WERI-Rb-1 (cell line): ENCODE data around the gene PSMB7.
A peak's percentile ranks its signal among the peaks of the same experiment; 100 is the strongest.

Experiments
- DNase-seq: peaks from one replicate; pipeline ENCODE4 v3.0.0-alpha.2; 2020
- H3K27ac ChIP-seq: fragments of 250-450 bp; sonication (Bioruptor Pico); 2 replicates; pipeline ENCODE4 v1.5.1; 2020; ENCODE audit warnings: mild to moderate bottlenecking, moderate library complexity
- H3K27me3 ChIP-seq: fragments of 250-450 bp; sonication (Bioruptor Pico); 2 replicates; pipeline ENCODE4 v1.5.1; 2021; ENCODE audit warnings: mild to moderate bottlenecking, low read depth, moderate library complexity; ENCODE audit not compliant: insufficient read depth, severe bottlenecking
- H3K36me3 ChIP-seq: fragments of 250-450 bp; sonication (Bioruptor Pico); 2 replicates; pipeline ENCODE4 v1.5.1; 2020; ENCODE audit warnings: mild to moderate bottlenecking, moderate library complexity
- H3K4me3 ChIP-seq: 2 replicates; pipeline ENCODE4 v1.5.1; 2011; ENCODE audit warnings: low read depth, mild to moderate bottlenecking, control low read depth, low read length
- H3K9me3 ChIP-seq: fragments of 250-450 bp; sonication (Bioruptor Pico); 2 replicates; pipeline ENCODE4 v1.5.1; 2021; ENCODE audit warnings: mild to moderate bottlenecking, moderate library complexity; ENCODE audit not compliant: severe bottlenecking
- TF ChIP-seq, protein P1 (sequence below): IDR thresholded peaks from 2 replicates; pipeline ENCODE4 v1.5.1; 2011; ENCODE audit warnings: low read depth, mild to moderate bottlenecking, control low read depth, inconsistent platforms, low read length

PSMB7 gene

DNA sequence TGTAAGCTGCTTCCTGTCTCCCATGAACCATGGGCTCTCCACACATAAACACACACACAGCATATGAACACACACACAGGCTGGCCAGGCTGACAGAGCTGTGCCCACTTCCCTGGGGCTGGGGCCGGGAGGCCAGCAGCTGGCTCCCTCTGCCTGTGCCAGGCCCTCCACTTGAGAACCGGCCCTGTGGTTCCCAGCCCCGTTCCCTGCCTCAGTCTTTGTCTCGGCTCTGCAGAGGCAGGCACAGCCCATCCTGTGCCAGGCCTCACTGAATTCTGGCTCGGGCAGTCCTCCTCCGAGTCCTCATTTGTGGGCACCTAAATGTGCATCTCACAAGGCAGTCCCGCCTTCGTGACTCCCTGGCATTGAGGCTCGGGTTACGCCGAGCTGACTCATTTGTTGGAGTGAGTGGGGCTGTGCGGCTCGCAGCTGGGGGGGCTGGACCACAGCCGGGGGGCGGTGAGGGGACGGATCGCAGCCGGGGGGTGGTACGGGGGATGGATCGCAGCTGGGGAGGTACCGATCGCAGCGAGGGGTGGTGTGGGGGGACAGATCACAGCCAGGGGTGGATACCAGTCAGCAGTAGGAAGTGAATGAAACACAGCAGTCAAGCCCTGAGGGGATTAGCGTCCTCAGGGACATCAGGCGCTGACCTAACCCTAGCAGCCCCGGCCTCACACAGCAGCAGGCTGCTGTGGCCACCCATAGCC lies 72.3 kb downstream of the PSMB7 start:
- Histone ChIP-seq H3K36me3 (peaks cover 8% of the 10 kb centered on the region), H3K27ac (peak overlapping the region; percentile 17; the same call in 1 of the 2 replicates), H3K9me3 (no peaks in the 10 kb centered on the region), H3K4me3 (no peak overlapping the region), H3K27me3 (no peaks in the 10 kb centered on the region)
- TF ChIP-seq, protein P1, sequence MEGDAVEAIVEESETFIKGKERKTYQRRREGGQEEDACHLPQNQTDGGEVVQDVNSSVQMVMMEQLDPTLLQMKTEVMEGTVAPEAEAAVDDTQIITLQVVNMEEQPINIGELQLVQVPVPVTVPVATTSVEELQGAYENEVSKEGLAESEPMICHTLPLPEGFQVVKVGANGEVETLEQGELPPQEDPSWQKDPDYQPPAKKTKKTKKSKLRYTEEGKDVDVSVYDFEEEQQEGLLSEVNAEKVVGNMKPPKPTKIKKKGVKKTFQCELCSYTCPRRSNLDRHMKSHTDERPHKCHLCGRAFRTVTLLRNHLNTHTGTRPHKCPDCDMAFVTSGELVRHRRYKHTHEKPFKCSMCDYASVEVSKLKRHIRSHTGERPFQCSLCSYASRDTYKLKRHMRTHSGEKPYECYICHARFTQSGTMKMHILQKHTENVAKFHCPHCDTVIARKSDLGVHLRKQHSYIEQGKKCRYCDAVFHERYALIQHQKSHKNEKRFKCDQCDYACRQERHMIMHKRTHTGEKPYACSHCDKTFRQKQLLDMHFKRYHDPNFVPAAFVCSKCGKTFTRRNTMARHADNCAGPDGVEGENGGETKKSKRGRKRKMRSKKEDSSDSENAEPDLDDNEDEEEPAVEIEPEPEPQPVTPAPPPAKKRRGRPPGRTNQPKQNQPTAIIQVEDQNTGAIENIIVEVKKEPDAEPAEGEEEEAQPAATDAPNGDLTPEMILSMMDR = no peak
- DNase-seq = peak; percentile 56

DNA sequence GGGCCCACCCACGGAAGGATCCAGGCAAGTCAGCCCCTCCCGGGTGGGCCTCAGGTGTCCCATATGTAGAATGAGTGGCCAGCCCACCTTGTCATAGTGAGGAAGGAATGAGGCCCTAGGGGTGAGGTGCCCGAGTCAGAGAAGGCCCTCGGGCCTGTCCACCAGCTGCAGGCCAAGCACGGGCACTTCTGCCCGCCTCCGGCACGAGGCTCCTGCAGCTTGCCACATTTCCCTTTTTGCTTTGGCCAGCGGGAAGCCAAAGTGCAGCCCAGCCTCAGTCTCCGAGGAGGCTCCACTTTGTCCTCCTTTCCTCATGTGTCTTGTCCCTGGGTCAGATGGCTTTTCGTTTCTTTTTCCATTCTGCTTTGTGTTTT lies 72.9 kb downstream of the PSMB7 start:
- TF ChIP-seq, protein P1 = no peak
- peaks cover 4% of the 10 kb centered on the region for H3K36me3 ChIP-seq
- H3K4me3 ChIP-seq = no peak overlapping the region
- H3K27me3 ChIP-seq = no peaks in the 10 kb centered on the region
- no peak for DNase-seq
- no peak overlapping the region for H3K27ac ChIP-seq
- peaks cover 3% of the 10 kb centered on the region for H3K9me3 ChIP-seq

DNA sequence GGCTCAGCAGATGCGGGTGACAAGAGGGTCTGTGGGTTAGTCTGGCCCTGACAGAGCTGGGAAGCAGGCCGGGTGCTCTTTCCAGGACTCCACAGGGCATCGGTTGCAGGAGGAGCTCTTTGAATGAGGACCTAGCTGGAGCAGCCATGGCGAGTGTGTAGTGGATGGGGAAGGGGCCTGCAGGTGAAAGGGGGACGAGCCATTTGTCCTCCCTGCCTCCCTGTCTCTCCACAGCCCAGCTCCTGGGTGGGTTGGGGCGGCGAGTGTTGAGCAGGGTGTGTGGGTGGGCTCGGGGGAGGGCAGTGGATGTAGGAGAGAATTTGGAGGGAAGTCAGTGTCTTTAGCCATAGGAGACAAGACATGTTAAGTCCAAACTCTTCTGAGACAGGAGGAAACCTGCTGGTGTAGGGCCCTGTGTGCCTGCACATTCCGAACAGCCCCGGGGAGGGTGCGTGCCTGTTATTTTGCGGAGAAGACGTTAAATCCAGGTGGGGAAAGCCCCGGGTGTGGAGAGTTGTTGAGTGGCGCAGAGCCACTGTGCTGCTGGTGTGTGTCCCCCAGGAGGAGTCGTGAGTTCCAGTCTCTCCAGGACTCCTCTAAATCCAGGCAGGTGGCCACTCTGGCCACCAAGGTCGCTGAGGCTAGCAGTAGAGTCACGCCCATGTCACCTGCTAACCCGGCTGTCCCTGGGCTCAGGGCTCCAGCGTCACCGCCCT lies 73.6 kb downstream of the PSMB7 start:
- H3K27ac ChIP-seq = no peak overlapping the region
- DNase-seq = no peak
- H3K9me3 ChIP-seq = peaks cover 3% of the 10 kb centered on the region
- H3K27me3 ChIP-seq = no peaks in the 10 kb centered on the region
- TF ChIP-seq, protein P1 = no peak
- peaks cover 3% of the 10 kb centered on the region for H3K36me3 ChIP-seq
- H3K4me3 ChIP-seq = no peak overlapping the region

DNA sequence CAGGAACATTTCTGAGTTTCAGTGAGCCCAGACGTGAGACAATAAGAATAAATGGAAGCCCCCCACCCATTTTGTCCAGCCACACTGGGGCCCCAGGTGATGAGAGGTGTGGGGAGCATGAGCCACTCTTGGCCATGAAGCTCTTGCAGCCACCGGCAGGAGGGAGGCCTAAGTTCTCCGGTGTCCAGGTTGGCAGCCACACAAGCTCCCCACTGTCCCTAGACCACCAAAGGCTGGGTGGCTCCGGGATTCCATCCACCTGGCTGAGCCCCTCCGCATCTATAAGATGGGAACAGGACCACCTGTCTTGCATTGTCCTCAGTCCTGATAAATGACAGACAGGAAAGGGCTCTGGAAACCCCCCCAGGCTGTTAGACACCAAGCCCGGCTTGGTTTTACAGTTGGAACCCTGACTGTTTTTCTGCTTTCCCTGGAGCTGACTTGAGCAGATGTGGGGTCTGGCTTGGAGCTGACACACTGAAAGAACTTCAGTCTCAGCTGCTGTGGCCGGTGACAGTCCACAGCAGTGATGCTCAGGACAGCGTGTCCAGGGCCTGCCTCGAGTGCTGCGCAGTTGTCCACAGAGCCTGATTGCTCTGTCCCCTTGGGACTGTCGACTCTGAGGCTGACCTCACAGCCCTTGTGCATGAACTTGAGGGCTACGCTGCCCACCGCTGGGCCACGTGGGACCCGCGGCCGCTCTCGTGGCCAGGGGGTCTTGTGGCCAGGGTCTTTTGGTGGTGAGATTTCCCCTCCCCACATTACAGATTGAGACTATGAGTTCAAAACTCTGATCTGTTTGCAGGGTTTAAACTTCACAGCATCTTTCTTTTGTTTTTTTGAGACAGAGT lies 74.8 kb downstream of the PSMB7 start:
- Histone ChIP-seq H3K9me3 (peaks cover 3% of the 10 kb centered on the region), H3K27me3 (no peaks in the 10 kb centered on the region), H3K27ac (no peak overlapping the region), H3K36me3 (no peaks in the 10 kb centered on the region; the same call in none of the 2 replicates), H3K4me3 (no peak overlapping the region)
- TF ChIP-seq, protein P1 = no peak
- DNase-seq = no peak

DNA sequence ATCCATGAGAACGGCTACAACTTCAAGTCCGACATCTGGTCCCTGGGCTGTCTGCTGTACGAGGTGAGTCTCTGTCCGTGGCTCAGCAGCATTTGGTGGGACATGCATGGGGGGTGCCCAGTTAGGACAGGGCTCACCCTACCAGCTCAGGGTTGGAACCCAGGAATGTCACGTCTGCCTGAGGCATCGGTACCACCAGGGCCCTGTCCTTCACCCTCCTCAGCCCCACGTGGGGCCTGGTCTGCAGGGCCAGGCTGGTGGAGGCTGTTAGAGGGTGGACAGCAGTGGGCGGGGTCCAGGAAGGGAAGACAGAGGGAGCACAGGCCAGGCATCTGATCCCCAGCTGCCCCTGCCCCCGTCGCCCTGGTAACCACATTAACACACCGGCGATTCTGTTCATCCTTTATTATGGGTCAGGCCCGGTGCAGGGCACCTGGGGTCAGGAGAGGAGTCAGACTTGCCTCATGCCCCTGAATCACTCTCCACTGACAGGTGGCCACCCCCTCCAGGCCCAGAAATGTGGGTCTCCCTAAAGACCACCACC lies 75.6 kb downstream of the PSMB7 start:
- H3K9me3 ChIP-seq = peaks cover 3% of the 10 kb centered on the region
- peak; percentile 63 for DNase-seq
- H3K27ac ChIP-seq = no peak overlapping the region
- H3K4me3 ChIP-seq = no peak overlapping the region
- no peaks in the 10 kb centered on the region for H3K27me3 ChIP-seq
- TF ChIP-seq, protein P1 = no peak
- no peaks in the 10 kb centered on the region; the same call in none of the 2 replicates for H3K36me3 ChIP-seq
